HG03354 (cell line): ENCODE measurements around the gene BMP6.

ENCODE experiments used
- ATAC-seq: cut with Tn5 transposase; IDR thresholded peaks from one replicate; pipeline ENCODE4 v1.9.1; 2021; ENCODE audit warnings: mild to moderate bottlenecking; ENCODE audit not compliant: unreplicated experiment, poor library complexity, severe bottlenecking

Gene BMP6

GRCh38 chr6:7707787-7708186 is 18.1 kb upstream of the BMP6 start:
- ATAC-seq, result no peak

- no peak for ATAC-seq
Measured at GRCh38 chr6:7719364-7719850, 6.5 kb upstream of the BMP6 start.

GRCh38 chr6:7720346-7720745 is 5.6 kb upstream of the BMP6 start:
- ATAC-seq, result no peak

GRCh38 chr6:7721649-7722048 is 4.2 kb upstream of the BMP6 start:
- ATAC-seq, result no peak

GRCh38 chr6:7723041-7723447 is 2.9 kb upstream of the BMP6 start:
- ATAC-seq, result peak; percentile 43

GRCh38 chr6:7723554-7723953 is 2.3 kb upstream of the BMP6 start:
- no peak for ATAC-seq

- no peak for ATAC-seq
Measured at GRCh38 chr6:7725412-7725811, 487 bp upstream of the BMP6 start.

GRCh38 chr6:7726416-7727085 is 652 bp downstream of the BMP6 start:
- peak; percentile 24 for ATAC-seq

GRCh38 chr6:7727086-7727945 is 1.4 kb downstream of the BMP6 start:
- peak; percentile 11 for ATAC-seq

- peak; percentile 29 for ATAC-seq
Measured at GRCh38 chr6:7727946-7728854, 2.3 kb downstream of the BMP6 start.

GRCh38 chr6:7728855-7729590 is 3.1 kb downstream of the BMP6 start:
- ATAC-seq, result no peak

GRCh38 chr6:7730001-7730783 is 4.3 kb downstream of the BMP6 start:
- no peak for ATAC-seq

GRCh38 chr6:7730784-7731227 is 4.9 kb downstream of the BMP6 start:
- no peak for ATAC-seq

GRCh38 chr6:7731294-7731693 is 5.4 kb downstream of the BMP6 start:
- ATAC-seq, result no peak

GRCh38 chr6:7732228-7732627 is 6.3 kb downstream of the BMP6 start:
- ATAC-seq, result no peak

GRCh38 chr6:7734707-7735383 is 8.9 kb downstream of the BMP6 start:
- ATAC-seq, result no peak

GRCh38 chr6:7737106-7737505 is 11.2 kb downstream of the BMP6 start:
- ATAC-seq, result no peak

- ATAC-seq, result no peak
Measured at GRCh38 chr6:7737867-7738266, 12.0 kb downstream of the BMP6 start.
